ENCODE measurements around the gene CDO1.

The CDO1 gene

GRCh38 chr5:115816226-115817081 lies at the start of gene CDO1:
Gene CDO1 (minus strand): TSS chr5:115816659. CDS start chr5:115816397, 262 bp downstream.
- DNase-seq: peak; percentile 91

GRCh38 chr5:115859378-115859777 lies 42.9 kb upstream of the CDO1 start:
- no peak for DNase-seq

- DNase-seq: no peak
These were observed 41.9 kb upstream of the CDO1 start for GRCh38 chr5:115858396-115858795.

GRCh38 chr5:115857626-115858349 lies 41.3 kb upstream of the CDO1 start:
- DNase-seq: no peak

GRCh38 chr5:115857057-115857479 lies 40.6 kb upstream of the CDO1 start:
- DNase-seq: no peak

GRCh38 chr5:115855959-115856358 lies 39.5 kb upstream of the CDO1 start:
- no peak for DNase-seq

- no peak for DNase-seq
These were observed 37.7 kb upstream of the CDO1 start for GRCh38 chr5:115854139-115854538.

GRCh38 chr5:115850744-115851416 lies 34.4 kb upstream of the CDO1 start:
- no peak for DNase-seq

GRCh38 chr5:115849258-115849798 lies 32.9 kb upstream of the CDO1 start:
- no peak for DNase-seq

- no peak for DNase-seq
These were observed 30.8 kb upstream of the CDO1 start for GRCh38 chr5:115847290-115847689.

GRCh38 chr5:115844321-115844817 lies 27.9 kb upstream of the CDO1 start:
- no peak for DNase-seq

- DNase-seq: no peak
These were observed 27.1 kb upstream of the CDO1 start for GRCh38 chr5:115843444-115844130.

- no peak for DNase-seq
These were observed 26.5 kb upstream of the CDO1 start for GRCh38 chr5:115842952-115843351.

GRCh38 chr5:115842089-115842935 lies 25.9 kb upstream of the CDO1 start:
- no peak for DNase-seq

- peak; percentile 94 for DNase-seq
These were observed 25.1 kb upstream of the CDO1 start, which contains the start of the genes AP3S1 and ATG12 for GRCh38 chr5:115841382-115842088. Gene AP3S1 (plus strand): TSS chr5:115841935. CDS start chr5:115842038, 103 bp downstream. Gene ATG12 (minus strand): TSS chr5:115841565. CDS start chr5:115841552, 13 bp downstream.

GRCh38 chr5:115840873-115841272 lies 24.4 kb upstream of the CDO1 start:
- no peak for DNase-seq

GRCh38 chr5:115838885-115839518 lies 22.5 kb upstream of the CDO1 start:
- no peak for DNase-seq

- no peak for DNase-seq
These were observed 19.0 kb upstream of the CDO1 start for GRCh38 chr5:115835481-115835880.

GRCh38 chr5:115831163-115831768 lies 14.8 kb upstream of the CDO1 start:
- peak; percentile 27 for DNase-seq

Measured in right hindlimb (tissue), 1 donor.